Activated CD4-positive, alpha-beta T cell treated with anti-CD3 and anti-CD28 coated beads for 36 hours (primary cell): Measurements from ENCODE around the gene FNDC7. TPM values are rescaled to one million over a fixed set of nuclear protein-coding genes. Genes with fewer than 3 reads are reported as not detected.
A peak's percentile ranks its signal among the peaks of the same experiment; 100 is the strongest.

Source experiments
- ATAC-seq: fragments of 200-7000 bp; cut with Tn5 transposase; one replicate; pipeline ENCODE4 v1.10.0; 2021; ENCODE audit warnings: mild to moderate bottlenecking, moderate library complexity
- CTCF ChIA-PET: fragments of 350-600 bp; sonication (Branson Sonifier 250); formaldehyde crosslinking; loops from one replicate; lab custom pipeline; 2021; ENCODE audit warnings: antibody characterized with exemption; lab: Charles Lee
- POLR2A ChIA-PET: fragments of 350-600 bp; sonication (Branson Sonifier 250); formaldehyde crosslinking; loops from one replicate; lab custom pipeline; 2021; ENCODE audit warnings: antibody characterized with exemption, inconsistent platforms; lab: Charles Lee
- DNase-seq: peaks from one replicate; pipeline ENCODE4 v3.0.0-alpha.2; 2020
- H3K27ac Mint-ChIP-seq: one replicate; pipeline ENCODE4 v1.8.0; 2021; ENCODE audit warnings: mixed read lengths
- H3K27me3 Mint-ChIP-seq: one replicate; pipeline ENCODE4 v1.8.0; 2021; ENCODE audit warnings: mixed read lengths
- H3K36me3 Mint-ChIP-seq: one replicate; pipeline ENCODE4 v1.8.0; 2021; ENCODE audit warnings: low read depth, mixed read lengths
- H3K4me1 Mint-ChIP-seq: one replicate; pipeline ENCODE4 v1.8.0; 2021; ENCODE audit warnings: mixed read lengths
- H3K4me3 Mint-ChIP-seq: one replicate; pipeline ENCODE4 v1.8.0; 2021; ENCODE audit warnings: mild to moderate bottlenecking, moderate library complexity, mixed read lengths
- H3K9me3 Mint-ChIP-seq: one replicate; pipeline ENCODE4 v1.8.0; 2021; ENCODE audit warnings: low read depth, mixed read lengths
- intact Hi-C, 2 experiments: fragments of 100-400 bp; cut with DNase I in 1 of 2; cut with micrococcal nuclease in 1 of 2; formaldehyde crosslinking; loops; one replicate each; pipeline versions ENCODE4 v1.14.2 to v1.15.1; 2022 to 2024; cut with DNase I, micrococcal nuclease
- total RNA-seq, 2 experiments: library from RNA; stranded (reverse); gene quantifications; one replicate each; pipeline ENCODE4 v1.2.3, GENCODE V29; 2021

Gene FNDC7
- total RNA-seq, 2 experiments from 2014 or later, result 0.12 TPM; not detected in 1

GRCh38 chr1:108717774-108718316 lies 5.1 kb downstream of the FNDC7 start:
- Mint-ChIP-seq H3K4me1 (peaks cover 3% of the 10 kb centered on the region), H3K9me3 (no peaks in the 10 kb centered on the region), H3K27me3 (no peaks in the 10 kb centered on the region), H3K4me3 (no peak overlapping the region), H3K27ac (no peak overlapping the region), H3K36me3 (no peaks in the 10 kb centered on the region)
- intact Hi-C loops, result no loop called here
- no peak for DNase-seq
- POLR2A ChIA-PET, result no interaction called here
- ATAC-seq, result no peak
- CTCF ChIA-PET, result interaction anchor here (0.6 to 0.7 kb wide), 2 partner anchors 71 to 120 kb away, joined by 3 read pairs; no protein-coding TSS in a partner anchor

- CTCF ChIA-PET, result interaction anchor here (0.6 kb wide), 1 partner anchor 14 kb away, joined by 3 read pairs; no protein-coding TSS in a partner anchor
- POLR2A ChIA-PET, result interaction anchor here (0.7 kb wide), 1 partner anchor 26 kb away, joined by 6 read pairs; no protein-coding TSS in a partner anchor
- Mint-ChIP-seq H3K27me3 (no peaks in the 10 kb centered on the region), H3K36me3 (no peaks in the 10 kb centered on the region), H3K27ac (no peak overlapping the region), H3K4me3 (no peak overlapping the region), H3K9me3 (no peaks in the 10 kb centered on the region), H3K4me1 (peaks cover 3% of the 10 kb centered on the region)
- ATAC-seq (no peak), DNase-seq (no peak)
- intact Hi-C loops, result no loop called here
Measured at GRCh38 chr1:108718927-108719655, 6.4 kb downstream of the FNDC7 start.

GRCh38 chr1:108719656-108720435 lies 7.1 kb downstream of the FNDC7 start:
- ChIA-PET POLR2A (interaction anchor here (0.6 to 0.7 kb wide), 2 partner anchors 25 to 75 kb away, joined by 3 to 6 read pairs; no protein-coding TSS in a partner anchor), CTCF (interaction anchor here (0.6 kb wide), 1 partner anchor 14 kb away, joined by 3 read pairs; no protein-coding TSS in a partner anchor)
- H3K4me3 Mint-ChIP-seq, result no peak overlapping the region
- no peak overlapping the region for H3K27ac Mint-ChIP-seq
- H3K4me1 Mint-ChIP-seq, result peaks cover 3% of the 10 kb centered on the region
- ATAC-seq (peak; percentile 68), DNase-seq (no peak)
- H3K27me3 Mint-ChIP-seq, result no peaks in the 10 kb centered on the region
- H3K36me3 Mint-ChIP-seq, result no peaks in the 10 kb centered on the region
- H3K9me3 Mint-ChIP-seq, result no peaks in the 10 kb centered on the region
- intact Hi-C loops, result no loop called here

GRCh38 chr1:108722292-108722691 lies 9.6 kb downstream of the FNDC7 start:
- no peak overlapping the region for H3K4me3 Mint-ChIP-seq
- peaks cover 3% of the 10 kb centered on the region for H3K4me1 Mint-ChIP-seq
- H3K36me3 Mint-ChIP-seq, result no peaks in the 10 kb centered on the region
- ChIA-PET CTCF (interaction anchor here (1.2 kb wide), 1 partner anchor 10 kb away, joined by 3 read pairs; the partner anchor contains the start of gene FNDC7), POLR2A (no interaction called here)
- no peak overlapping the region for H3K27ac Mint-ChIP-seq
- no peaks in the 10 kb centered on the region for H3K27me3 Mint-ChIP-seq
- no peak for ATAC-seq
- no peaks in the 10 kb centered on the region for H3K9me3 Mint-ChIP-seq
- DNase-seq, result no peak
- intact Hi-C loops, result no loop called here

GRCh38 chr1:108725906-108726305 lies 13.2 kb downstream of the FNDC7 start:
- CTCF ChIA-PET, result no interaction called here
- ATAC-seq (no peak), DNase-seq (no peak)

GRCh38 chr1:108728327-108728923 lies 15.7 kb downstream of the FNDC7 start:
- CTCF ChIA-PET, result interaction anchor here (0.6 kb wide), 1 partner anchor 16 kb away, joined by 3 read pairs; no protein-coding TSS in a partner anchor
- Mint-ChIP-seq H3K27ac (no peak overlapping the region), H3K27me3 (no peaks in the 10 kb centered on the region), H3K4me1 (no peaks in the 10 kb centered on the region), H3K4me3 (no peak overlapping the region), H3K36me3 (no peaks in the 10 kb centered on the region), H3K9me3 (no peaks in the 10 kb centered on the region)
- no peak for DNase-seq
- intact Hi-C loops, result no loop called here
- no peak for ATAC-seq
- POLR2A ChIA-PET, result no interaction called here

More at GRCh38 chr1:108725906-108726305, 13.2 kb downstream of the FNDC7 start:
- POLR2A ChIA-PET, result no interaction called here
- no peaks in the 10 kb centered on the region for H3K4me1 Mint-ChIP-seq
- no peaks in the 10 kb centered on the region for H3K9me3 Mint-ChIP-seq
- H3K27me3 Mint-ChIP-seq, result no peaks in the 10 kb centered on the region
- no peak overlapping the region for H3K4me3 Mint-ChIP-seq
- no peaks in the 10 kb centered on the region for H3K36me3 Mint-ChIP-seq
- no peak overlapping the region for H3K27ac Mint-ChIP-seq
- intact Hi-C loops, result no loop called here

- H3K9me3 Mint-ChIP-seq, result no peaks in the 10 kb centered on the region
- no peaks in the 10 kb centered on the region for H3K36me3 Mint-ChIP-seq
- intact Hi-C loops, result no loop called here
- no peak for ATAC-seq
- no peak overlapping the region for H3K4me3 Mint-ChIP-seq
- POLR2A ChIA-PET, result no interaction called here
- CTCF ChIA-PET, result interaction anchor here (0.6 to 0.9 kb wide), 2 partner anchors 24 to 270 kb away, joined by 3 to 4 read pairs; no protein-coding TSS in a partner anchor
- no peak overlapping the region for H3K27ac Mint-ChIP-seq
- no peaks in the 10 kb centered on the region for H3K4me1 Mint-ChIP-seq
- DNase-seq, result no peak
- H3K27me3 Mint-ChIP-seq, result no peaks in the 10 kb centered on the region
Measured at GRCh38 chr1:108729481-108729880, 16.8 kb downstream of the FNDC7 start.

GRCh38 chr1:108732398-108732797 lies 19.7 kb downstream of the FNDC7 start:
- ChIA-PET CTCF (interaction anchor here (0.5 kb wide), 1 partner anchor 28 kb away, joined by 3 read pairs; no protein-coding TSS in a partner anchor), POLR2A (no interaction called here)
- H3K4me3 Mint-ChIP-seq, result no peak overlapping the region
- no peaks in the 10 kb centered on the region for H3K27me3 Mint-ChIP-seq
- H3K36me3 Mint-ChIP-seq, result no peaks in the 10 kb centered on the region
- DNase-seq, result no peak
- H3K27ac Mint-ChIP-seq, result no peak overlapping the region
- intact Hi-C loops, result no loop called here
- ATAC-seq, result no peak
- no peaks in the 10 kb centered on the region for H3K9me3 Mint-ChIP-seq
- no peaks in the 10 kb centered on the region for H3K4me1 Mint-ChIP-seq

GRCh38 chr1:108734171-108734865 lies 21.6 kb downstream of the FNDC7 start:
- Mint-ChIP-seq H3K4me3 (no peak overlapping the region), H3K36me3 (no peaks in the 10 kb centered on the region), H3K4me1 (no peaks in the 10 kb centered on the region), H3K9me3 (no peaks in the 10 kb centered on the region), H3K27me3 (no peaks in the 10 kb centered on the region), H3K27ac (no peak overlapping the region)
- ChIA-PET CTCF (interaction anchor here (1.1 kb wide), 1 partner anchor 29 kb away, joined by 3 read pairs; no protein-coding TSS in a partner anchor), POLR2A (no interaction called here)
- ATAC-seq (no peak), DNase-seq (no peak)
- intact Hi-C loops, result no loop called here

- no peak overlapping the region for H3K27ac Mint-ChIP-seq
- no peaks in the 10 kb centered on the region for H3K27me3 Mint-ChIP-seq
- H3K4me3 Mint-ChIP-seq, result no peak overlapping the region
- CTCF ChIA-PET, result no interaction called here
- H3K36me3 Mint-ChIP-seq, result no peaks in the 10 kb centered on the region
- peaks cover 3% of the 10 kb centered on the region for H3K4me1 Mint-ChIP-seq
- H3K9me3 Mint-ChIP-seq, result no peaks in the 10 kb centered on the region
- POLR2A ChIA-PET, result no interaction called here
- intact Hi-C loops, result no loop called here
- no peak for DNase-seq
- ATAC-seq, result no peak
Measured at GRCh38 chr1:108742253-108742652, 29.5 kb downstream of the FNDC7 start.
